Stimulated activated CD4-positive, alpha-beta T cell treated with anti-CD3 and anti-CD28 coated beads, Interleukin-12 subunit alpha, Interleukin-12 subunit beta, amount 100 ng/mL, for 48 hours (primary cell): ENCODE data around the gene SSU72.
A peak's percentile ranks its signal among the peaks of the same experiment; 100 is the strongest.
"Not testable (repeated sequence)": the region's sequence is repeated elsewhere in the genome, so short reads cannot be mapped to it uniquely, and the experiment has no call there.

Experiments
- DNase-seq, 3 donors: peaks; one replicate each; pipeline ENCODE4 v3.0.0-alpha.2; 2020; ENCODE audit warnings: low read depth in 2 of 3, low spot score in 1 of 3

Gene SSU72

DNA sequence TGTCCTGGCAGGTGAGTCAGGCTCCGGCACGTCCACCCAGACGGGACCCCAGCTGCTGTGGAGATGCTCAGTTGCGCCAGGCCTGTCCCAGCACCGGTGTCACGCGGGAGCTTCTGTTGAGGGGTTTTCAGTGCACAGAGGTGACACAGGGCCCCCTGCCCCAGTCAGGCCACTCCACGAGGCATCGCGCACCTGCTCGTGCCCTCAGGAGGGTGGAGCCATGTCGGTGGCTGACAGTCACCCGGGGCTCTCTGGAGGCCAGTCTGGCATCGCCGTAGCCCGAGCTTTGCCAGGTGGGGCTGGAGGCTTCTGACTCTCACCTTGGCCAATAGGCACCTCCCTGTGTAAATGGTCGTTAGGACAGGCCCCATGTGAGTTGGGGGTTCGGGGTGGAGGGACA, 45.3 kb downstream of the SSU72 start:
- no peak for DNase-seq

DNA sequence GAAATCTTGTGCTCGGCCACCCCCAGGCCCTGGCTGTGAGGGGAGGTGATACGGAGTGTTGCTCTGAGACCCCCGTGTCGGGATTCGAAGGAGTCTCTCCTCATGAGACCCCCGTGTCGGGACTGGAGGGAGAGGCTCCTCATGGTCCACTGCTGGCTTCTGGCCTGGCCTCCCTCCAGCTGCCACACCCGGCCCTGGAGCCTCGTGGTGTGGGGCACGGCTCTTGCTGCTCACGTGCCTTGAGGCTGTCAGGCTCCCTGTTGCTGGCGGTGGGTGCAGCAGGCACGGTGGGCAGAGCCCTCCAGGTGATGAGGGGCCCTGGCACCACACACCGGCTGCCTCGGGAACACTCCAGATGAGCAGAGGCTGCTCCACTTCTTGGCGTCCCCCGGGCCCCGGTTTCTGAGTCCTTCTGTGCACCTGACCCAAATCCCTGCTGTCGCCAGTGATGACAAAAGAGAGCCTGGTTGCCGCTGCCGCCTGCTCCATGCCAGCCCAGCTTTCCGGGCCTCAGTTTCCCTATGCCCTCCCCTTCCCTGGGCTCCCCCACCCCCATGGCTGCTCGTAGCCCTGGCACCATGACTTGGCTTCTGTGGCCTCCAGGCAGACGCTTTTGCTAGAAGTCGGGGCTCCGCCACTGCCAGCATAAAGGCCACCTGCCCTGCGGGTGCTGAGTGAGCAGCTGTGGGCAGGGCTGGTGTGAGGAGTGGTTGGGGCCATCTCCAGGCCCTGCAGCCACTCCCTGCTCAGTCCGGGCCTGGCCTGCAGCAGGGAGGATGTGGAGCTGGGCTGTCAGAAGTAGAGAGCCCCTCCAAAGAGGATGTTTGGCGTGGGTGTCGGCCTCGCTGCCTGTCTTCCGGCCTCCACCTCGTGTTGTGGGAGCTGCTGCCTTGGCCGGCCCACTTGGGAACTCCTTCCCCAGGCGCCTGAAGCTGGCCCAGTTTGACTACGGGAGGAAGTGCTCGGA, 46.1 kb downstream of the SSU72 start:
- DNase-seq, result no peak

DNA sequence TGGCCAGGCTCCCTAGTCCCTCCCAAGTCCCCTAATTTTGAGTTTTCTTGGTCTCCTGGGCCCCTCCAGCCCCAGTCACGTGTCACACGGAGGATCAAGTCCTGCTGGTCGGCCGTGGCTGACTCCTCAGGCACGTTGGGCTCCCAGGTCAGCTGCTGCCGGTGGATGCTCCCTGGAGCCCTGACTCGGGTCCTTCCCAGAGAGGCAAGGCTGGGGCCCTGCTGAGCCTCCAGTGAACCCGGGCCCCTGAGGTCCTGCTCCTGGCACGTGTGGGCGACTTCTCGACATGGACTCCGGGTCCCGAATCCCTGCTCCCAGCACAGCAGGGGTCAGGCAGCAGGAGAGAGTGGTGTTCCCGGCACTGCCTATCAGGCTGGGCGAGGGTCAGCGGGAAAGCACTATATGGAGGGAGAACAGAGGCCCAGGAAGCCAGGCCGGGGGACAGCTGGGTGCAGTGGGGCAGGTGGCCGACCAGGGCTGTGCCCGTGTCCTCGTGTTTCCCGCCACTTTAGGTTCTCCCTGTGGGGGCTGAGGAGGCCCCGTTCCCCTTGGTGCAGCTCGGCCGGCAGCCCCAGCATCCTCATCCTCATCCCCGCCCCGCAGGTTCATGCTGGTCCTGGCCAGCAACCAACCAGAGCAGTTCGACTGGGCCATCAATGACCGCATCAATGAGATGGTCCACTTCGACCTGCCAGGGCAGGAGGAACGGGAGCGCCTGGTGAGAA, 47.4 kb downstream of the SSU72 start:
- no peak for DNase-seq

DNA sequence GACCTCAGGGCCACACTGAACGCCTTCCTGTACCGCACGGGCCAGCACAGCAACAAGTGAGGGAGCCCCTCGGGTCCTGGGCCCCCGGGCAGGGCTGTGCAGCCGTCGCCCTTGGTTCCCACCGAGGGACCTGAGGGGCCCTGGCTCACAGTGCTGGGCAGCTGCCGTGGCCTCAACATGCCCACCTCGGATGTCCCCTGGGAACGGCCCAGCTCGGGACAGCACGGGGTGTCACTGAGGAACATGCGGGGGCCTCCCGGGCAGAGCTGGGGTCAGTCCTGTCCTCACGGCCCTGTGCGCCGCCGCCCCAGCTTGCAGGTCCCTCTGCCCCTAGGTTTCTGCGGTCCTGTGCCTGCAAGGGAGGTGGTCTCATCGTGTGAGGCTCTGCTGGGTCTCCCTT, 48.2 kb downstream of the SSU72 start:
- not testable (repeated sequence) for DNase-seq

DNA sequence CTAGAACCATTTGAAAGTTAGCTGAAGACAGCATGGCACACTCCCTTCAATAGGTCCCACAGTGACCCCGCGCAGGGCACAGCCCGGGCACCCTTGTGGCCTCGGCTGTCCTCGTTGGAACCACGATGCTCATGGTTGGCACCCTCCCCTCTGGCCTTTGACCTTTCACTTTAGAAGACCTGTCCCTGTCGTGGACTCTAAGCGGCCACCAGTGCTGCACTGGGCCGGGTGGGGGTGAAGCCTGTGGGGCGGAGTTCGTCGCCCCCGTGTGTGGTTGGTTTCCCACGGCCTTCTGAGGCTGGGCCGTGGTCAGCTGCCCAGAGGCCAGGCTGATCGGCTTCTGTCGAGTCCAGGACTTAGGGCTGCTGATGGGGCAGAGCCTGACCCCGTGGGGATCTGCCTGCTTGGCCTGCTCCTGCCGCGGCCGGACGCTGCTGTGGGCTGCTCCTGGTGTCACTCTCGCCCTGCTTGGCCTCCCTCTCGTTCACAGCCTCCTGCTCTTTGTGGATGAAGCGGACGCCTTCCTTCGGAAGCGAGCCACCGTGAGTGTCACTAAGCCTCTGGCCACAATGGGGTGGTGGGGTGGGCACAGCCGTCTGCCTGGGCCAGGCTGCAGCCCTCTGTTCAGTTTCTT, 49.8 kb downstream of the SSU72 start:
- not testable (repeated sequence) for DNase-seq

DNA sequence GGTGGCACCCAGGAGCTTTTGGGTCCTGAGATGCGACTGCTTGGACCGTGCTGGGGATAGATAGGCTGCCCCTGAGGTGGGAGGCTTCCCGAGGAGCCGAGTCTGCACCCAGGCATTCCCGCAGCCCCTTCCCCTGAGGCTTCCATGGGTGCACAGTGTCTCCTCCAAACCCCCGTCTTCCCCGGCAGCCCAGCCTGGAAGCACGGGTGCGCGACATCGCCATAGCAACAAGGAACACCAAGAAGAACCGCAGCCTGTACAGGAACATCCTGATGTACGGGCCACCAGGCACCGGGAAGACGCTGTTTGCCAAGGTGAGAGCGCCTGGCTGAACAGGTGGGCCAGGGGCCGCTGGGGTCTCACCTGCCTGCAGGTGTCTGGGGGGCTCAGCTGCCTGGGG, 51.0 kb downstream of the SSU72 start:
- not testable (repeated sequence) for DNase-seq

DNA sequence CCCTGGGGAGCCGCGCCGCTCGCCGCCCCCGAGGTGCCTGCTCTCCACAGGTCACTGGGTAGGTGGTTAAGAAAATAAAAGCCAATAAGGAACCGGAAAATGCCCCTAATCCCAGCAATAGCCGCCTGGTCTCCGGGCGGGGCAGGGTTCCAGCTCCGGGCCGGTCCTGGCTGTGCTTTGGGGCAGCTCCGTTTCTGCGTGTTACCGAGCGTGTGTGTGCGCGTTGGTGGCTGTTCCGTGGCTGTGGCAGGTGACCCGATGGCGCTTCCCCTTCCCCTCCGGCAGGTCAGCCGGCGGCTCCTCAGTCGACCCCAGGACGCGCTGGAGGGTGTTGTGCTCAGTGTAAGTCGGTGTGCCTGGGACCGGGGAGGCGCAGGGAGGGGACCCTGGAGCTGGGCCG, 51.4 kb downstream of the SSU72 start:
- DNase-seq, result not testable (repeated sequence)

DNA sequence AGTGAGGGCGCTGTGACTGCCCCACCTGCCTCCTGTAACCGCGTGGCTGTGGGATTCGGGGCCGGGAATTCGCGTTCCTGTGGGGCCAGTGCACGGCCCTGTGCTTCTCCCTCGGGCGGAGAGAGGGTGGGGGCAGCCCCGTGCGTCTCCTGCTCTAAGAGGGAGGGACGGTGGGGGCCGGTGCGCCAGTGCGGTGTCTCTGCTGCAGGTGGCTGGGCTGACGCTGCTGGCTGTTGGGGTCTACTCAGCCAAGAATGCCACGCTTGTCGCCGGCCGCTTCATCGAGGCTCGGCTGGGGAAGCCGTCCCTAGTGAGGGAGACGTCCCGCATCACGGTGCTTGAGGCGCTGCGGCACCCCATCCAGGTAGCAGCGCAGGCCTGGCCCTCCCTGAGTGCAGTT, 52.1 kb downstream of the SSU72 start:
- not testable (repeated sequence) for DNase-seq

DNA sequence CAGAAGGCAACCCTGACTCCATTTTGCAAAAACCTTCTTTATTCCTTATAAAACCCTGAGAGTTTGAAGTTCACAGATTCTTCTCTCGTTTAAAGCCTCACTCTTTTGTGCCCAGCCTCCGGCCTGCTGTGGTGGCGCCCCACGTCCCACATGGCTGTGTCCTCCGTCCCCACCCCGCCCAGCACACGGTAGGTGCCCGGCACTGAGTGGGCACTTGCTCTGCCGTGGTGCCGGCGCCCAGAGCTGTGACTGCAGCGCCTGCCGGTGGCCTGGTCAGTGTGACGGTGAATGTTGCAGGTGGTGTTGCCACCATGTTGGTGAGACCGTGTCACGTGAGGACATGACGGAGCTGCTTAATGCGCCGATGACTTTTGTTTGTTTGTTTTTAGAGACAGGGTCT, 53.3 kb downstream of the SSU72 start:
- no peak for DNase-seq

DNA sequence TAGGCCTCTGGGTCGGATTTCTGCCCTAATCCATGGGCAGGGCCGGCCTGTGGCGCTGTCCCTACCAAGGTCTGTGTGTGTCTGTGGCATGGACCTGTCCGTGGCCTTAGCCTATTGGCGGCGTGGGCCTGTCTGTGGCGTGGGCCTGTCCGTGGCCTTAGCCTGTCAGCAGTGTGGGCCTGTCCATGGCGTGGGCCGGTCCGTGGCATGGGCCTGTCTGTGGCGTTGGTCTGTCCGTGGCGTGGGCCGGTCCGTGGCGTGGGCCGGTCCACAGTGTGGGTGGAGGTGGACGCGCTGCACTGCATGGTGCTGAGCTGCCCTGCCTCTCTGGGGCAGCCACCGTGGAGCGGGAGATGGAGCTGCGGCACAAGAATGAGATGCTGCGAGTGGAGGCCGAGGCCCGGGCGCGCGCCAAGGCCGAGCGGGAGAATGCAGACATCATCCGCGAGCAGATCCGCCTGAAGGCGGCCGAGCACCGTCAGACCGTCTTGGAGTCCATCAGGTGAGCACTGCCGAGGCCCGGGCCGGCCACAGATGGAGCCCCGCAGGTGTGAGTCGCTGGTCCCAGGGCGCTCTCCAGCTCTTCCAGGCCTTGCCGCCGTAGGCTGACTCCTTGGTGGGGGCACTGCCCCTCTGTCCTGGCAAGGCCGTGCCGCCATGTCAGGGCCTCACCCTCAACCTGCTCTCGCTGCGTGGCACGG, 54.7 kb downstream of the SSU72 start:
- not testable (repeated sequence) for DNase-seq

DNA sequence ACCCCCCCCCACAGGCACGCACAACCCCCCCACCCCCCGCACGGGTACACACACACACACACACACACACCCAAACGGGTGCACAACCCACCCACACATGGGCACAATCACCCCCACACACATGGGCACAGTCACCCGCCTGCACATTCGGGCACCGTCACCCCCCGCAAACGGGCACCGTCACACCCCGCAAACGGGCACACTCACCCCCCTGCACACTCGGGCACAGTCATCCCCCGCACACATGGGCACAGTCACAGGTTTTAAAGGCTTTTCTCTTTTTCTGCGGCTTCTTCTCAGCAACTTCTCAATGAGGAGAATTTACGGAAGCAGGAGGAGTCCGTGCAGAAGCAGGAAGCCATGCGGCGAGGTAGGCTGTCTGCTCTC, 56.0 kb downstream of the SSU72 start:
- not testable (repeated sequence) for DNase-seq

DNA sequence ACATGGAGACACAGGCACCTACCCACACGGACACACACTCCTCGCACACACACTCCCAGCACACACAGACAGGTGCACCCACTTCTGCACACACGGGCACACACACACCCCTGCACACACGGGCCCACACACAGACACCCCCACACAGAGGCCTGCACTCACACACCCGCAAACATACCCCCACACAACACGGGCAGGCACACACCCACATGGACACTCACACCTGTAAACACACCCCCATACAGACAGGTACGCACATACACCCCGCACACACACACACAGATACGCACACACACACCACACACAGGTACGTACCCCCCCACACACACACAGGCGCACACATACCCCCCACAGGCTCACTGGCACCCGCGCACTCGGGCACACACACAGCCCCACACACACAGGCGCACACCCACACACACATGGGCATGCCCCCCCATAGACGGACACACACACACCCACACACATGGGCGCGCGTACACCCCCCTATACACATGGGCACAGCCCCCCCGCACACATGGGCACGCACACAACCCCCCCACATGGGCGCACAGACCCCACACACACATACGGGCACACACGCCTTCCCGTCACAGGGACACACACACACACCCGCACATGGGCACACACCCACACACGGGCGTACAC, 56.6 kb downstream of the SSU72 start:
- no peak for DNase-seq

DNA sequence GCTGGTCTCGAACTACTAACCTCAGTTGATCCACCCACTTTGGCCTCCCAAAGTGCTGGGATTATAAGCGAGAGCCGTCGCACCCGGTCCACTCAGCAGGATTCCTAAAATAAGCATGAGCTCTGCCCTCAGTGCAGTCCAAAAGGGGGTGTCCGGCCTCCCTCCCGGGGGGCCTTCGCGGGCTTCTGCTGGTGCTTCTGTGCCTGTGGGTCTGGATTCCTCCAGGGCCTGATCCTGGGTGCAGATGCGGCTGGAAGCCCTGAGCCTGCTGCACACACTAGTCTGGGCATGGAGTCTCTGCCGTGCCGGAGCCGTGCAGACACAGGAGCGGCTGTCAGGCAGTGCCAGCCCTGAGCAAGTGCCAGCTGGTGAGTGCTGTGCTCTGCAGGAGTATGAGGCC, 57.7 kb downstream of the SSU72 start:
- DNase-seq, result not testable (repeated sequence)

DNA sequence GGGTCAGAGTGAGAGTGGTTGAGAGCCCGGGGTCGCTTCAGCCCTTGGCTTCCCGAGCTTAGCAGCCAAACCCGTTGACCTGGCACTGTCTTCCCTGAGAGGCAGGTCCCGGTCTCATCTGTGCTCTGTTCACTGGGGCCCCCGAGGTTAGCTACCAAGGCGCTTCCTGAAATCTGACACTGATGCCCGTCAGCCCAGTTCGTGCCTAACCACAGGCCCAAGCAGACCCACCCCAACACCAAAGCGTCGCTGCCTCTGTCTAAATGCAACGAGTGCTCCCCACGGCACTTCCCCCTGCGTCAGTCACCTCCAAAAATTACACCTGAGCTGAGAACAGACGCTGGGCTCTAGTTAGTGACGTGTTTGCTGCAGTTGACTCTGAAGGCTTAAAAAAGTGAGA, 60.3 kb downstream of the SSU72 start:
- DNase-seq, result not testable (repeated sequence)

DNA sequence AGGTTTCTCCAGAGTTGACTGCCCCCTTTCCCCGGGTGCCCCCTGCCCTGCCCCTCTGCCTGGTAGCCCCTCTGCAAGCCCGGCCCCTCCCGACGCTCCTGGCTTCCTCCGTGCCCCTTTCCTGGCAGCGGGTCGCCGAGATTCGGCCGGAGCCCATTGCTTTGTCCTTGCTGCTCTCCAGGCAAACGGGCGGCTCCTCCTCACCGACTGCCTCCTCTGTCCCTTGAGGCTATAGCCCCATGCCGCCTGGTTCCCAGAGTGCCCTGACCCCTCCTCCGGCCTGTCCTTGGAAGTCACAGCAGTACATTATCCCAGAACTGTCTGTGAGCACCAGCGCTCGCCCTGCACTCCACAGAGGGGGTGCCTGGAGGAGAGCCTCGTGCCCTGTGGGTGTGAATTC, 61.0 kb downstream of the SSU72 start:
- not testable (repeated sequence) for DNase-seq

DNA sequence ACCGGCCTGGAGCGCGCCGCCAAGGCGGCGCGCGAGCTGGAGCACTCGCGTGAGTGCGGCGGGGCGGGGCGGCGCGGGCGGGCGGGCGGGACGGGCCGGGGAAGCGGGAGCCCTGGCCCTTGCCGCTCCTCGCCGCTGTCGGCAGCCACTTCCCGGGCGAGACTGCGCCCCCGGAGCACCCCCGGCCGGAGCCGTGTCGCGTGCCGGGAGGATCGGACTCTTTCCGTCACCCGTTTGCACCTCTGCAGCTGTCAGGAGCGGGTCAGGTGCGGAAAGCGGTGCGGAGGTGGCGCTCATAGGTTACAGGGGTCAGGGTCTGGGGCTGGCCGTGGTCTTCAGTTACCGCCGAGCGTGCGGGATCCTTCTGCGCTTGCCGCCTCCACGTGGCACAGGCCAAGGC, 62.2 kb downstream of the SSU72 start:
- DNase-seq, result not testable (repeated sequence)

DNA sequence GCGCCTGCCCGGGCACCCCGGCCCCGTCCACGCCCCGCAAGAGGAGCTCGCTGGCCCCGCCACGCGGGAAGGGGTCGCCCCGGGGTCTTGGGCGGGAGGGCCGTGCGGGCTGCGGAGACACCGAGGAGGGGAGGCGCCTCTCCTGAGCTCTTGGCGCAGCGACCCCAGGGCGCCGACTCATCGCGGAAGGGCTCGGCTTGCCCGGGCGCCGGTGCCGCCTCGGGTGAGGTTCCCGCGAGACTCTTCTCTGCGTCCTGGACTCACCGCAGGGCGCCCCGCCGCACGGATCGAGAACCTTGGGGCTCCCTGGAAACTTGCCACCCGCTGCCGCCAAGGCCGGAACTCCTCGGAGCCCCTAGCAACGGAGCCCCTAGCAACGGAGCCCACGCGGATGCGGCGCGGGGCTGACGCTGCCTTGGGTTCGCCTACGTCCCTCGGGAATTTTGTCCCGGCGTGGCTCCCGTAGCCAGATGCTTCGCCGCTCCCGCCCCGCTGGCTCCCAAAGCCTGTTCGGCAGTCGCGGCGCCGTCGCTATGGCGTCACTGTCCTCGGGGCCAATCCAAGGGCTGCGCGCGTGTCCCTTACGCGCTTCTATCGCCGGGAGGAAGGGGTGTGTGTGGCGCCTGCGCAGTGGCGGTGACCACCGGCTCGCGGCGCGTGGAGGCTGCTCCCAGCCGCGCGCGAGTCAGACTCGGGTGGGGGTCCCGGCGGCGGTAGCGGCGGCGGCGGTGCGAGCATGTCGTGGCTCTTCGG, 63.0 kb downstream of the SSU72 start, which contains the start of gene ATAD3A:
ATAD3A (plus strand) TSS at position 630 of the 753 bp plus-strand sequence; CDS start at position 737, 107 bp downstream.
- peak; percentile 92 to 97 (median 95) for DNase-seq

DNA sequence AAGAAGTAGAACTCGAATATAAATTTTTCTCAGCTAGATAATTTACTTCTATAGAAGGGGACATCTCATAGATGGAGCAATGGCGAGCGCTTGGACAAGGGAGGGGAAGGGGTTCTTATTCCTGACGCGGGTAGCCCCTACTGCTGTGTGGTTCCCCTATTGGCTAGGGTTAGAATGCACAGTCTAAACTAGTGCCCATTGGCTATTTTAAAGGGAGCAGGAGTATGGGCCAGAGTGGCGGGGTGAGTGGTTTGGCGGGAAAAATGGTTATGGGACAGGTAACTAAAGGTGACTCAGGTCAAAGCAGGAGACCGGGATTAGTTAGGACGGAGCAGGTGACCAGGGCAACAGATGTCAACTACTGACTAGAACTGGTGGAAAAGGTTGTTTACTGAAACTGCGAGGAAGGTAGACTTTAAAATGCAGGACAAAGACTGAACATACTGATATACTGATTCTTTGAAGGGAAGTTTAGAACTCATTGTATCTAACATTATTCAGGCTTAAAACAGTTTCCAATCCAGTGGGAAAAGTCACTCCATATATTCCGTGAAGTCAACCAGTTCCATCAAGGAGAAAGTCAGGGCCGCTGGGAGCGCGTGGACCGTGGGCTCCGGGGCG, 63.6 kb downstream of the SSU72 start:
- no peak for DNase-seq

DNA sequence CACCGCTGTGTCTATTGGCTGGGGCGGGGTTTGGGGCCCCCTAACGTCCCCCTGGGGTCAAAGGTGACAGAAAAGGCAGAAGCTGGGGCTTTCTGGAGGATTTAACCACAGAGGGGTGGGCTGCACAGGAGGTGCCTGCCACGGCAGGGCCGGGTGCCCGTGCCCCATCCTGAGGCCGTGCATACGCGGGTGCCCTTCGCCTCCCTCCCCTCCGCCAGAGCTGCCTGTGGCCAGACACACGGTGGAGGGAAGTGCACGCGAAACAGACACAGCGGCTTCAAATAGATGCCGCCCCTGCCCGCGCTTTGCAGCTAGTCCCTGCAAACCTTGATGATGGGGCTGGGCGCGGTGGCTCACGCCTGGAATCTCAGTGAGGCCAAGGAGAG, 65.2 kb downstream of the SSU72 start:
- DNase-seq, result not testable (repeated sequence)
